Epithelial cell of esophagus (primary cell): Measurements from ENCODE around the gene SERPINB8.

ENCODE experiments used
- DNase-seq: peaks from one replicate; pipeline ENCODE4 v3.0.0; 2010; ENCODE audit warnings: low read depth
- H3K4me3 ChIP-seq: 2 replicates; pipeline ENCODE4 v1.5.1; 2011; ENCODE audit warnings: mild to moderate bottlenecking, low read length, control low read depth
- TF ChIP-seq, protein P1 (sequence below): IDR thresholded peaks from 2 replicates; pipeline ENCODE4 v1.5.1; 2011; ENCODE audit warnings: low read depth, mild to moderate bottlenecking, low read length, control low read depth, inconsistent platforms; ENCODE audit not compliant: insufficient read depth; ENCODE audit errors: missing control alignments

The SERPINB8 gene

DNA sequence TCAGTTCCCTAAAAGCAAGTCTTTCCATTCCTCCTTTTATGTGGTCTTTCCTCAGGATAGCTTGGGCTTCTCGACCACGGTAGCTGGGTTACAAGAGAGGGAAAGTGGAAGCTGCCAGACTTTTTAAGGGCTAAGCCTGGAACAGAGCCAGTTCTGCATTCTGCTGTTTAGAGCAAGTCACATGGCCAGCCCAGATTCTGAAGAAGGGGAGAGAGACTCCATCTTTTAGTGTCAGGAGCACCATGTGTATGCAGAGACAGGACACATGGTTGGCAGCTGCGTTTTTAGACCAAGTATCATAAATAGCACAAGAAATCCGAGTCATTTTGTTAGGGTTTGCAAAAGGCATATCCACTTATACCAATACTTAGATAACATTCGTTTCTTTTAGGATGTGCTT lies 16.1 kb upstream of the SERPINB8 start:
- TF ChIP-seq, protein P1, sequence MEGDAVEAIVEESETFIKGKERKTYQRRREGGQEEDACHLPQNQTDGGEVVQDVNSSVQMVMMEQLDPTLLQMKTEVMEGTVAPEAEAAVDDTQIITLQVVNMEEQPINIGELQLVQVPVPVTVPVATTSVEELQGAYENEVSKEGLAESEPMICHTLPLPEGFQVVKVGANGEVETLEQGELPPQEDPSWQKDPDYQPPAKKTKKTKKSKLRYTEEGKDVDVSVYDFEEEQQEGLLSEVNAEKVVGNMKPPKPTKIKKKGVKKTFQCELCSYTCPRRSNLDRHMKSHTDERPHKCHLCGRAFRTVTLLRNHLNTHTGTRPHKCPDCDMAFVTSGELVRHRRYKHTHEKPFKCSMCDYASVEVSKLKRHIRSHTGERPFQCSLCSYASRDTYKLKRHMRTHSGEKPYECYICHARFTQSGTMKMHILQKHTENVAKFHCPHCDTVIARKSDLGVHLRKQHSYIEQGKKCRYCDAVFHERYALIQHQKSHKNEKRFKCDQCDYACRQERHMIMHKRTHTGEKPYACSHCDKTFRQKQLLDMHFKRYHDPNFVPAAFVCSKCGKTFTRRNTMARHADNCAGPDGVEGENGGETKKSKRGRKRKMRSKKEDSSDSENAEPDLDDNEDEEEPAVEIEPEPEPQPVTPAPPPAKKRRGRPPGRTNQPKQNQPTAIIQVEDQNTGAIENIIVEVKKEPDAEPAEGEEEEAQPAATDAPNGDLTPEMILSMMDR = no peak
- no peak for DNase-seq
- no peak overlapping the region for H3K4me3 ChIP-seq

- TF ChIP-seq, protein P1 = no peak
- DNase-seq = no peak
- no peak overlapping the region for H3K4me3 ChIP-seq
Observed at GRCh38 chr18:63956755-63957154, 13.1 kb upstream of the SERPINB8 start.

GRCh38 chr18:63960891-63961290 lies 9.0 kb upstream of the SERPINB8 start:
- H3K4me3 ChIP-seq = no peak overlapping the region
- TF ChIP-seq, protein P1 = no peak
- no peak for DNase-seq

DNA sequence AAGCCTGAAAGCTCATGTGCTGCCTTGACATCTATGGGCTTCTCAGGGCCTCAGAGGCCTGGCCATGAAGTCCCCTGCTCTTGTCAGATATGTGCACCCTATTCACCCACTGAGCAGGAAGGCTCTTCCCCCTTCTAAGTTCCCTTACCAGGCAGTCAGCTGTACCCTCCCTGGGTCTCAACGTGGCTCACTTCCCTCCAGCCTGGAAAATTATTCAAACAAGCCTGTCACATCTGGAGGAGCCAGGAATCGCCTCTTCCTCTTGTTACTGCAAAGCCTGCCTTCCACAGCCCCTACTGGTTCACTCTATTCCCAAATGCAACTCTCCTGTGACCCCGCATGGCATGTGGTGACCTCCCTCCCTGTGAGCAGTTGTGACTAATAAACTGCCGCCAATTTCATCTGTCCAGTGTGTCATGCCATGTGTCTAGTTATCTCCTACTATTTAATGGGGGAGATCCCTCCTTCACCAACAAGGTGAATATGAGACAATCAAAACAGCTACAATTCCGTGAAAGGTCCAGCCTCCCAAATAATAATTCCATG lies 8.4 kb upstream of the SERPINB8 start:
- TF ChIP-seq, protein P1 = no peak
- no peak for DNase-seq
- H3K4me3 ChIP-seq = no peak overlapping the region

DNA sequence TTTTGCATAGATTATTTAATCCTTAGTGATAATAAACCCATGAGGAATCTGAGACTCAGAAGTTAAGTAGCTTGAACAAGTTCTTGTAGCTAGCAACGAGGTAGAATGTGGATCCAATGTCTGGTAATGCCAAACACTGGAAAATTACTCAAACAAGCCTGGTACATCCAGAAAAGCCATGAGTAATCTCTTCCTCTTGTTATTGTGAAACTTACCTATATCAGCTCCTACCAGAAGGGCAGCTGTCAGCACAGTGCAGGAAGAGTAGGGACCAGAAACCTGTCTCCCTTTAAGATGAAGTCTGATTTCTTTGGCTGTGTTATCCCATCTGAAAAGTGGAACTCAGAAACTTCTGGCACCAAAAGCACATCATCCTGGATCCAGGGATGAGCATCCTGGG lies 7.7 kb upstream of the SERPINB8 start:
- TF ChIP-seq, protein P1 = no peak
- peak; percentile 85 for DNase-seq
- no peak overlapping the region for H3K4me3 ChIP-seq

DNA sequence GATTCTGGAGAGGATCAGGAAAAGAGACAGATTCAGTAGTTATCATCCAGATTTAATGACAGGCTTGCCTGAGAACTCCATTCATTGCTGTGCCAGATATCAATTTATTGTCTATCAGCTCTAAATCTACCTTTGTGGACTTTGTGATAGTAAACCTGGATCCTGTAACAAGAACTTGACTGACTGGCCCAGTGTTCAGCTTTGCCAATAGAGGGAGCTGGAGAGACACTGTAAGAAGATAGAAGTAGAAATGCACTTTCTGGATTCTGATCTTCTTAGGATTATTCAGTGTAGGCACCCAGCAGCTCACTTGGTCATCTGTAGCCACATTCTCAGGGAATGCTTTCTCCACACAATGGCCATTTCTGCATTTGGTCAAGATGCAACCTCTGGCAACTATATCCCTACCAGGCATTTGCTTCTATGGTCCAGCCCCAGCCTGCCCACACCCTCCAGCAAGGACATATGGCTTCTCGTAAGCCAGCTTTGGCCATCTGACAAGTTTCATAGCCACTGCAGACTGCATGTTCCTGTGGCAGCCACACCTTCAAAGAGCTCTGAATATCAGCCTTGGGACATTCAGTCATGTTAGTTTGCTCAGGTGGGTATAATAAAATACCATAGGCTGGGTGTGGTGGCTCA lies 6.1 kb upstream of the SERPINB8 start:
- peak; percentile 83 for DNase-seq
- TF ChIP-seq, protein P1 = peak; percentile 96
- H3K4me3 ChIP-seq = no peak overlapping the region

DNA sequence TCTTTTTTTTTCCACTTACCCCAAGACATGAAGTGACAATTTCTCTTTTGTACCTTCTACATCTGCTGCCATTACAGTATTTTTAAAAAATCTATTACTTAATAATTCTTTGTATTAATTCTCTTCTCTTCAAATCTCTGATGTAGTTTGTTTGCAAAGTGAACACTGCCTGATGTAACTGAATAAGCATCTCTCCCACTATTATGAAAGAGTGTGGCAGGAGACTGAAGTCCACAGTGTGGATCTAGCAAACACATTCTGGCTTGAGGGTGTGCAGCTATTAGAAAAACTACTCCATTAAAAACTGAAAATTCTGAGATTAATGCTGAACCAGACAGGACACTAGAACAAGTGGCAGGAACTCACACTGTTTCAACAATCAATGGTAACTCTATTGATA lies 5.0 kb upstream of the SERPINB8 start:
- TF ChIP-seq, protein P1 = no peak
- DNase-seq = no peak

More for the DNA sequence above, 5.0 kb upstream of the SERPINB8 start:
- H3K4me3 ChIP-seq = no peak overlapping the region
